MM.1S (cell line): ENCODE data around the gene ZBTB25.

Experiments
- CTCF ChIP-seq: fragments of 300-600 bp; sonication (generic); IDR thresholded peaks from 2 replicates; pipeline ENCODE4 v1.5.1; 2016; ENCODE audit warnings: antibody characterized with exemption, low read length, mixed read lengths
- EZH2 ChIP-seq: fragments of 300-600 bp; sonication (generic); optimal IDR thresholded peaks from 2 replicates; pipeline ENCODE3; 2017; ENCODE audit warnings: low read depth, mild to moderate bottlenecking, antibody characterized with exemption, low read length, mixed read lengths

DNA sequence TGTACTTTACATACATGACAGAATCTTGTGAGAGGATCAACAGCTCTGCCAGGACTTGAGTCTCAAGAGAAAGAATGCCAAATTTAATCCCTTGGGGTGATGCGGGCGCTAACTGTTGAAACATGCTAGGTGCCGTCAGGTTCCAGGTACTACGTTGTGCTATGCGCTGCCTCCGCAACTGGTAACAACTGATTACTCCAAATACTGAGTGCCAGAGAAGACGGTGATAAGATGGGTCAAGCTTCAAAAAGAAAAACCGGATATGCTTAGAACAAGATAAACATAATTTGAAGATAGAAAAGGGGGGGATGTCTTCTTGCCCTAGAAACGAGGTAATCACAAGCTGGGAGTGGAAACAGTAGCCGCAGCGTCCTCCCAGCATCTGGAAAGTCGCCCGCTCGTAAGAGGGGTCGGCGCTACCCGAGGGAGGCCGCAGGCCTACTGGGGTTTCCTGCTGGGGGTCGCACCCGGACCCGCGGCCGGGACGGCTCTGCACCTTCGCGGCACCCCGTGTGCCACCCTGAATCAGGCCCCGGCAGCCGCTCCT lies 678 bp downstream of the ZBTB25 start:
- TF ChIP-seq CTCF (no peak), EZH2 (no peak)
